Stimulated activated CD8-positive, alpha-beta memory T cell treated with anti-CD3 and anti-CD28 coated beads, Interleukin-12 subunit alpha, Interleukin-12 subunit beta, amount 100 ng/mL, for 1 hour (primary cell): ENCODE measurements around the gene NR3C2.

ENCODE experiments used
- DNase-seq: peaks from one replicate; pipeline ENCODE4 v3.0.0-alpha.2; 2020; ENCODE audit warnings: low read depth

NR3C2 gene

GRCh38 chr4:148441986-148442831, at the start of gene NR3C2:
TSS of gene NR3C2 (minus strand) at chr4:148442414.
- DNase-seq, result peak; percentile 95

GRCh38 chr4:148487181-148487580, 45.0 kb upstream of the NR3C2 start:
- no peak for DNase-seq

GRCh38 chr4:148481636-148482035, 39.4 kb upstream of the NR3C2 start:
- no peak for DNase-seq

- no peak for DNase-seq
Measured at GRCh38 chr4:148477276-148477675, 35.1 kb upstream of the NR3C2 start.

GRCh38 chr4:148469938-148470337, 27.7 kb upstream of the NR3C2 start:
- DNase-seq, result no peak

- no peak for DNase-seq
Measured at GRCh38 chr4:148454835-148455234, 12.6 kb upstream of the NR3C2 start.

GRCh38 chr4:148453833-148454232, 11.6 kb upstream of the NR3C2 start:
- no peak for DNase-seq

GRCh38 chr4:148452970-148453369, 10.8 kb upstream of the NR3C2 start:
- DNase-seq, result no peak

- DNase-seq, result no peak
Measured at GRCh38 chr4:148449921-148450320, 7.7 kb upstream of the NR3C2 start.

- DNase-seq, result no peak
Measured at GRCh38 chr4:148448141-148448540, 5.9 kb upstream of the NR3C2 start.

- DNase-seq, result no peak
Measured at GRCh38 chr4:148447681-148448080, 5.5 kb upstream of the NR3C2 start.

GRCh38 chr4:148445860-148446330, 3.7 kb upstream of the NR3C2 start:
- no peak for DNase-seq

- DNase-seq, result peak; percentile 55
Measured at GRCh38 chr4:148445071-148445859, 3.1 kb upstream of the NR3C2 start.

- peak; percentile 13 for DNase-seq
Measured at GRCh38 chr4:148444296-148445070, 2.3 kb upstream of the NR3C2 start.

- DNase-seq, result peak; percentile 4
Measured at GRCh38 chr4:148443512-148444295, 1.5 kb upstream of the NR3C2 start.

GRCh38 chr4:148442832-148443511, 758 bp upstream of the NR3C2 start:
- no peak for DNase-seq

GRCh38 chr4:148441624-148441985, 609 bp downstream of the NR3C2 start:
- DNase-seq, result no peak

GRCh38 chr4:148438047-148438446, 4.2 kb downstream of the NR3C2 start:
- DNase-seq, result no peak

- no peak for DNase-seq
Measured at GRCh38 chr4:148437439-148437838, 4.8 kb downstream of the NR3C2 start.

- no peak for DNase-seq
Measured at GRCh38 chr4:148436512-148436911, 5.7 kb downstream of the NR3C2 start.
